ENCODE data around the gene PLAC9.

The PLAC9 gene

GRCh38 chr10:80136134-80136571 is 3.6 kb downstream of the PLAC9 start:
- TF ChIP-seq CREB5 (CRISPR knock-in tag; IDR thresholded peaks at IDR 0.05; ENCODE audit: low read depth), result no peak
- TF ChIP-seq CSRNP3 (CRISPR knock-in tag; IDR thresholded peaks at IDR 0.05), result no peak
- TF ChIP-seq, protein P1, sequence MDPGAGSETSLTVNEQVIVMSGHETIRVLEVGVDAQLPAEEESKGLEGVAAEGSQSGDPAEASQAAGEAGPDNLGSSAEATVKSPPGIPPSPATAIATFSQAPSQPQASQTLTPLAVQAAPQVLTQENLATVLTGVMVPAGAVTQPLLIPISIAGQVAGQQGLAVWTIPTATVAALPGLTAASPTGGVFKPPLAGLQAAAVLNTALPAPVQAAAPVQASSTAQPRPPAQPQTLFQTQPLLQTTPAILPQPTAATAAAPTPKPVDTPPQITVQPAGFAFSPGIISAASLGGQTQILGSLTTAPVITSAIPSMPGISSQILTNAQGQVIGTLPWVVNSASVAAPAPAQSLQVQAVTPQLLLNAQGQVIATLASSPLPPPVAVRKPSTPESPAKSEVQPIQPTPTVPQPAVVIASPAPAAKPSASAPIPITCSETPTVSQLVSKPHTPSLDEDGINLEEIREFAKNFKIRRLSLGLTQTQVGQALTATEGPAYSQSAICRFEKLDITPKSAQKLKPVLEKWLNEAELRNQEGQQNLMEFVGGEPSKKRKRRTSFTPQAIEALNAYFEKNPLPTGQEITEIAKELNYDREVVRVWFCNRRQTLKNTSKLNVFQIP (CRISPR knock-in tag; IDR thresholded peaks at IDR 0.05; ENCODE audit: borderline replicate concordance, low read depth), result no peak
- no peak for TF ChIP-seq ZNF565 (CRISPR knock-in tag; conservative IDR thresholded peaks at IDR 0.05; ENCODE audit: low read depth)
- no peak for TF ChIP-seq ZFP30 (CRISPR knock-in tag; IDR thresholded peaks at IDR 0.05)
- no peak for TF ChIP-seq PATZ1 (CRISPR knock-in tag; IDR thresholded peaks at IDR 0.05; ENCODE audit: borderline replicate concordance)
- no peak for TF ChIP-seq SNAI2 (CRISPR knock-in tag; IDR thresholded peaks at IDR 0.05)
- no peak for TF ChIP-seq TOX (CRISPR knock-in tag; IDR thresholded peaks at IDR 0.05; ENCODE audit: borderline replicate concordance)
- TF ChIP-seq ZFP3 (CRISPR knock-in tag; IDR thresholded peaks at IDR 0.05), result no peak
- TF ChIP-seq RARB (CRISPR knock-in tag; IDR thresholded peaks at IDR 0.05), result no peak
- no peak for TF ChIP-seq TSHZ2 (CRISPR knock-in tag; IDR thresholded peaks at IDR 0.05)
- no peak for TF ChIP-seq GLIS3 (CRISPR knock-in tag; IDR thresholded peaks at IDR 0.05)
- no peak for TF ChIP-seq ZNF70 (CRISPR knock-in tag; IDR thresholded peaks at IDR 0.05)
- TF ChIP-seq TCF4 (CRISPR knock-in tag; IDR thresholded peaks at IDR 0.05; ENCODE audit: borderline replicate concordance), result no peak
- TF ChIP-seq OSR1 (CRISPR knock-in tag; IDR thresholded peaks at IDR 0.05), result no peak
- no peak for TF ChIP-seq ARNTL (CRISPR knock-in tag; IDR thresholded peaks at IDR 0.05; ENCODE audit: borderline replicate concordance, low read depth)
- no peak for TF ChIP-seq ESRRG (CRISPR knock-in tag; IDR thresholded peaks at IDR 0.05)
- TF ChIP-seq ZC3H10 (CRISPR knock-in tag; IDR thresholded peaks at IDR 0.05), result no peak
- no peak for TF ChIP-seq PPARA (CRISPR knock-in tag; IDR thresholded peaks at IDR 0.05; ENCODE audit: borderline replicate concordance)
- ATAC-seq, result no peak

GRCh38 chr10:80137031-80137862 is 4.7 kb downstream of the PLAC9 start:
- ATAC-seq, result no peak
- TF ChIP-seq TCF4 (CRISPR knock-in tag; IDR thresholded peaks at IDR 0.05; ENCODE audit: borderline replicate concordance) (no peak), ZFP3 (CRISPR knock-in tag; IDR thresholded peaks at IDR 0.05) (no peak), ZFP30 (CRISPR knock-in tag; IDR thresholded peaks at IDR 0.05) (no peak), PPARA (CRISPR knock-in tag; IDR thresholded peaks at IDR 0.05; ENCODE audit: borderline replicate concordance) (no peak)

GRCh38 chr10:80137920-80138319 is 5.4 kb downstream of the PLAC9 start:
- no peak for ATAC-seq
- no peak for TF ChIP-seq ZFP30 (CRISPR knock-in tag; IDR thresholded peaks at IDR 0.05)
- no peak for TF ChIP-seq CREB5 (CRISPR knock-in tag; IDR thresholded peaks at IDR 0.05; ENCODE audit: low read depth)
- TF ChIP-seq ZNF565 (CRISPR knock-in tag; conservative IDR thresholded peaks at IDR 0.05; ENCODE audit: low read depth), result no peak
- TF ChIP-seq ZNF8 (CRISPR knock-in tag; IDR thresholded peaks at IDR 0.05), result no peak
- no peak for TF ChIP-seq TSHZ2 (CRISPR knock-in tag; IDR thresholded peaks at IDR 0.05)
- no peak for TF ChIP-seq SNAI2 (CRISPR knock-in tag; IDR thresholded peaks at IDR 0.05)
- TF ChIP-seq OSR1 (CRISPR knock-in tag; IDR thresholded peaks at IDR 0.05), result no peak
- no peak for TF ChIP-seq TCF4 (CRISPR knock-in tag; IDR thresholded peaks at IDR 0.05; ENCODE audit: borderline replicate concordance)
- TF ChIP-seq PATZ1 (CRISPR knock-in tag; IDR thresholded peaks at IDR 0.05; ENCODE audit: borderline replicate concordance), result no peak

Measured in SK-N-SH treated with all-trans-retinoic acid at 6 μM for 48 hours (cell line).